Measurements from ENCODE around the gene NEURL1B.
"Not testable (repeated sequence)": the region's sequence is repeated elsewhere in the genome, so short reads cannot be mapped to it uniquely, and the experiment has no call there.

Gene NEURL1B

GRCh38 chr5:172658961-172659501, 18.0 kb downstream of the NEURL1B start:
- no peak for DNase-seq

GRCh38 chr5:172659570-172659908, 18.5 kb downstream of the NEURL1B start:
- DNase-seq, result no peak

- DNase-seq, result no peak
These were observed 19.0 kb downstream of the NEURL1B start for GRCh38 chr5:172659909-172660628.

GRCh38 chr5:172660974-172661373, 19.9 kb downstream of the NEURL1B start:
- DNase-seq, result no peak

- DNase-seq, result no peak
These were observed 20.5 kb downstream of the NEURL1B start for GRCh38 chr5:172661526-172661925.

GRCh38 chr5:172662596-172662995, 21.5 kb downstream of the NEURL1B start:
- no peak for DNase-seq

GRCh38 chr5:172664018-172664417, 23.0 kb downstream of the NEURL1B start:
- no peak for DNase-seq

GRCh38 chr5:172664681-172665541, 23.8 kb downstream of the NEURL1B start:
- no peak for DNase-seq

GRCh38 chr5:172666251-172666650, 25.2 kb downstream of the NEURL1B start:
- DNase-seq, result no peak

GRCh38 chr5:172667786-172668593, 26.9 kb downstream of the NEURL1B start:
- no peak for DNase-seq

- no peak for DNase-seq
These were observed 27.6 kb downstream of the NEURL1B start for GRCh38 chr5:172668594-172669071.

- no peak for DNase-seq
These were observed 28.4 kb downstream of the NEURL1B start for GRCh38 chr5:172669386-172670004.

- DNase-seq, result no peak
These were observed 28.9 kb downstream of the NEURL1B start for GRCh38 chr5:172670005-172670402.

- no peak for DNase-seq
These were observed 29.4 kb downstream of the NEURL1B start for GRCh38 chr5:172670444-172670843.

- DNase-seq, result no peak
These were observed 30.0 kb downstream of the NEURL1B start for GRCh38 chr5:172671091-172671490.

GRCh38 chr5:172672681-172673080, 31.6 kb downstream of the NEURL1B start:
- no peak for DNase-seq

GRCh38 chr5:172674155-172674554, 33.1 kb downstream of the NEURL1B start:
- no peak for DNase-seq

- DNase-seq, result no peak
These were observed 35.9 kb downstream of the NEURL1B start for GRCh38 chr5:172676914-172677475.

GRCh38 chr5:172678362-172678874, 37.4 kb downstream of the NEURL1B start:
- not testable (repeated sequence) for DNase-seq

GRCh38 chr5:172678902-172679301, 37.8 kb downstream of the NEURL1B start:
- DNase-seq, result no peak

- no peak for DNase-seq
These were observed 38.7 kb downstream of the NEURL1B start for GRCh38 chr5:172679628-172680212.

GRCh38 chr5:172680921-172681320, 39.9 kb downstream of the NEURL1B start:
- DNase-seq, result no peak
